WERI-Rb-1 (cell line): ENCODE results near the gene ATP6V0D1.
A peak's percentile ranks its signal among the peaks of the same experiment; 100 is the strongest.

Experiments
- DNase-seq: peaks from one replicate; pipeline ENCODE4 v3.0.0-alpha.2; 2020
- H3K27ac ChIP-seq: fragments of 250-450 bp; sonication (Bioruptor Pico); 2 replicates; pipeline ENCODE4 v1.5.1; 2020; ENCODE audit warnings: mild to moderate bottlenecking, moderate library complexity
- H3K27me3 ChIP-seq: fragments of 250-450 bp; sonication (Bioruptor Pico); 2 replicates; pipeline ENCODE4 v1.5.1; 2021; ENCODE audit warnings: mild to moderate bottlenecking, low read depth, moderate library complexity; ENCODE audit not compliant: insufficient read depth, severe bottlenecking
- H3K36me3 ChIP-seq: fragments of 250-450 bp; sonication (Bioruptor Pico); 2 replicates; pipeline ENCODE4 v1.5.1; 2020; ENCODE audit warnings: mild to moderate bottlenecking, moderate library complexity
- H3K4me3 ChIP-seq: 2 replicates; pipeline ENCODE4 v1.5.1; 2011; ENCODE audit warnings: low read depth, mild to moderate bottlenecking, control low read depth, low read length
- H3K9me3 ChIP-seq: fragments of 250-450 bp; sonication (Bioruptor Pico); 2 replicates; pipeline ENCODE4 v1.5.1; 2021; ENCODE audit warnings: mild to moderate bottlenecking, moderate library complexity; ENCODE audit not compliant: severe bottlenecking
- CTCF ChIP-seq: IDR thresholded peaks from 2 replicates; pipeline ENCODE4 v1.5.1; 2011; ENCODE audit warnings: low read depth, mild to moderate bottlenecking, control low read depth, inconsistent platforms, low read length

The ATP6V0D1 gene

DNA sequence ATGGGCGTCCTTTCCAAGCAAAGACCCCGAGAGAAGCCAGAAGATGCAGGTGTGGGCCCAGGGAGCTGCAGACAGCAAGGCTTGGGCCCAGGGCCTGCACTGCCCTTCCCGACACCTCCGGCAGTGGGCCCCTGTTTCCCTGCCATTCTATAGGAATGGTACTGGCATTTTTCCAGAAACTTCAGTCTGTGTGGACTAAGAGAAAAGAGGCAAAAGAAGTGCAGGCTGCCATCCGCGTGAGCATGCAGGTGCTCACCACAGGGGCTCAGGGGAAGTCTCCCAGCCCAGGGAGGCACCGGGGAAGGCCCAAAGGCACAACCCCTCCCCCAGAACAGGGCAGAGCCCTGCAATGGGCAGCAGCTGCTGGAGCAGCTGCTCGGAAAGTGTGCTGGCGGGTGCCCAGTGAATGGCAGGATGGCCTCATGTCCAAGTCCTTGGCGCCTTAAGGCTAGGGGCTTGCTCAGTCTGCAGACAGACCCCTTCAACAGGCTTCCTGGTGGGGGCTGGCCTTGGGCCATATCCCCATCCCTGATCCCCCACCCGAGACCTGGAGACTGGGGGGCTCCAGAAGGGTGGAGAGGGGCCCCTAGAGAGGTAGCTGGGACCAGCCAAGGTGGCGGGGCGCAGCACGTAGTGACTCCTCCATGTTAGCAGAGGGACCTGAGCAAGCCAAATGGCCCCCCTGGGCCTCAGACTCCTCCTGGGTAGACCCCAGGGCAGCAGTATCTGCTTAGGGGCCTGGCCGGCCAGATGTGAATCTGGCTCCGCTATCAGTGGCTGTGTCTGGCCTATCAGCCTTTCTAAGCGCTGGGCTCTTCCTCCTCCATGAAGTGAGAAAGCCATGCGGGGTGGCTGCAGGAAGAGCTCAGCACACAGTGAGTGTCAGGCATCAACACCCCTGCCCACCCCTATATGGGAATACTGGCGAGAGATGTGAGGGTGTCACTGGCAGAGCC, 80.9 kb downstream of the ATP6V0D1 start:
- H3K9me3 ChIP-seq = no peaks in the 10 kb centered on the region
- no peak for TF ChIP-seq CTCF
- H3K27me3 ChIP-seq = no peaks in the 10 kb centered on the region
- no peak overlapping the region for H3K4me3 ChIP-seq
- DNase-seq = no peak
- no peak overlapping the region for H3K27ac ChIP-seq
- H3K36me3 ChIP-seq = no peaks in the 10 kb centered on the region

DNA sequence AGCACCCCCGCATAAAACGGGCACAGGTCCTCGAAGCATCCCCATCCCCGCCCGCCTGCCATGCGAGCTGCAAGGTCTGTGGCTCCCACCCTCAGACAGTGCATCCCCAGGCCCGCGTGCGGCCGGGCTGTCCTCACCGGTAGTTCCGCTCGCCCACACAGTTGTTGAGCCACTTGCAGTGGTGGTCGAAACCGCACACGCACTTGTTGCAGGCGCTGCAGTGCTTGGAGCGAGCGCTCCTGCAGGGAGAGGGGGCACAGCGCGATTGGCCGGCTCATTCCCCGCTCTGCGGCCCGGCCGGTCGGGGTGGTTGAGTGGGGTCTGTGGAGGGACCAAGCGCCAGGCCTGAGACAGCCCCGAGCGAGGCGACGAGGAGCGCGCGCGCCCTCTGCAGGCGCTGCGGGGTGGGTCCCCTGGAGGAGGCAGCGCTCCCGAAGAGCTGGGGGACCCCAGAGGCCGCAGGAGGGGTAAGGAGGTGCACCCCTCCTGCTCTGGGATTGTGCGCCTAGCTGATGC, 81.7 kb downstream of the ATP6V0D1 start:
- peak; percentile 72 for DNase-seq
- H3K4me3 ChIP-seq = no peak overlapping the region
- no peaks in the 10 kb centered on the region for H3K36me3 ChIP-seq
- TF ChIP-seq CTCF = peak; percentile 96
- H3K9me3 ChIP-seq = no peaks in the 10 kb centered on the region
- no peaks in the 10 kb centered on the region for H3K27me3 ChIP-seq
- H3K27ac ChIP-seq = no peak overlapping the region

DNA sequence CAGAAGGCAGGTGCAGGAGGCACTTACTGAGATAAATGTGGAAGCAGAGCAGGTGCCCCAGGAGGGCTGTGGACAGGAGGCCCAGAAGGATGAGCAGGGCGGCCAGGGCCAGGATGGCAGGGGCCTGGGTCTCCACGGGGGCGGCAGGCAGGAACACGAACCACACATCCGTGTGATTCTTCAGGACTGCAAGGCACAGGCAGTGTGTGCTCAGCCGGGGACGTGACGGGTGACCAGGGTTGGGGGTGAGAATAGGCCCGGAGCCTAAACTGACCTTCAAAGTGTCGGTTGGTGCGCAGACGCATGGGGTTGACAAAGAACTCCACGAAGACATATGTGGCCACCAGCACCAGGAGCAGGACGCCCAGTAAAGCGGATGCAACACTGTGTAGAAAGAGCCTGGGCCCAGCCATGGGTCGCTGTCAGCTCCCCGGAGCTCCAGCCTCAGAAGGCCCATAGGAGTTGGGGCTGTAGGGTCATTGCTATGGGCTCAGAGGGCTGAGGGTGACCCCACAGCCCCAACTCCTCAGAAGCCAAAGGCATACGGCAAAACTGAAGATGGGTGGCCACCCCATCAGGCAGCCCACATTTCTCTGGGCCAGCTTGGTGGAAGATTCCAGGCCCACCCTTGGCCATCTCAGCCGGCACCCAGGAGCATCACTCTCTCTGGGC, 82.3 kb downstream of the ATP6V0D1 start:
- H3K36me3 ChIP-seq = no peaks in the 10 kb centered on the region
- TF ChIP-seq CTCF = no peak
- no peak overlapping the region for H3K27ac ChIP-seq
- H3K4me3 ChIP-seq = no peak overlapping the region
- DNase-seq = no peak
- no peaks in the 10 kb centered on the region for H3K9me3 ChIP-seq
- H3K27me3 ChIP-seq = no peaks in the 10 kb centered on the region

GRCh38 chr16:67397812-67398545, 83.0 kb downstream of the ATP6V0D1 start:
- H3K36me3 ChIP-seq = no peaks in the 10 kb centered on the region
- H3K4me3 ChIP-seq = no peak overlapping the region
- no peaks in the 10 kb centered on the region for H3K27me3 ChIP-seq
- no peaks in the 10 kb centered on the region for H3K9me3 ChIP-seq
- no peak for DNase-seq
- no peak for TF ChIP-seq CTCF
- no peak overlapping the region for H3K27ac ChIP-seq

DNA sequence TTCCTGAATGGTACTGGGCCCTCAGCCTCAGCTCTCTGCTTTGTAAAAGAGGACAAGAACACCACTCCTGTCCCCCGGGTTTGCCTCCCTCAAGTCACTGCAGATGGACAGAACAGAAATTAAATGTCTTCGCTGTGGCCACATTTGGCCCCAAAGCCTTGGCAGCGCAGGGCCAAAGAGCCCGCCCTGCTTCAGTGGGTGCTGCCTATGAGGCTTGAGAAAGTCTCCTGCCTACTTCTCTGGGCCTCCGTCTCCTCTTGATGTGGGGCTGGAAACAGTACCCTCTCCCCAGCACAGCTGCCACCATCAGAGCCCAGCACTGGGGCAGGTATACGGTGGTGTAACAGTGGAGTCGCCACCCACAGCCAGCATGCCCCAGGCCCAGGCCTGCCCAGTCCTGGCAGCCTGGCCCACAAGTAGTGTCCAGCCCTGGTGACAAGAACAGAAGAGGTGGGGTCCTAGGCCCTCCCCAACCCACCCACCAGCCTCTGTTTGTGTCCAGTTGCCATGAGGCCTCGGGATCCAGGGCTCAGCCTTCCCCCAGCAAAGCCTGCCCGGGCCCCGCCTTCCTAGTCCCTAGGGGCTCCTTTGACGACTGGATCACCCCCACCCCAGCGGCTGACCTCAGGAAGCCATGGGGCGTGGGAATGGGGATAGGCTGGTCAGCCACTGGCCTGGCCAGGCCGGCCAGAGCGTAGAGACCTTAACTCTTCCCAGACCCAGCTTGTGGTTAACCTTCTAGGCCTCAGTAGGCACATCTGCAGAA, 83.7 kb downstream of the ATP6V0D1 start:
- no peak for TF ChIP-seq CTCF
- H3K27me3 ChIP-seq = no peaks in the 10 kb centered on the region
- H3K4me3 ChIP-seq = no peak overlapping the region
- no peak for DNase-seq
- H3K36me3 ChIP-seq = no peaks in the 10 kb centered on the region
- no peaks in the 10 kb centered on the region for H3K9me3 ChIP-seq
- H3K27ac ChIP-seq = peak overlapping the region; percentile 90
